NOMO-1 treated with dmso at 0.1 percent for 144 hours (cell line): ENCODE measurements around the gene ZC3H7B.
A peak's percentile ranks its signal among the peaks of the same experiment; 100 is the strongest.
"Not testable (repeated sequence)": the region's sequence is repeated elsewhere in the genome, so short reads cannot be mapped to it uniquely, and the experiment has no call there.

Experiments used
- DNase-seq: peaks from one replicate; lab custom pipeline; 2025; ENCODE audit not compliant: unreplicated experiment; lab: John Stamatoyannopoulos, UW

ZC3H7B gene

DNA sequence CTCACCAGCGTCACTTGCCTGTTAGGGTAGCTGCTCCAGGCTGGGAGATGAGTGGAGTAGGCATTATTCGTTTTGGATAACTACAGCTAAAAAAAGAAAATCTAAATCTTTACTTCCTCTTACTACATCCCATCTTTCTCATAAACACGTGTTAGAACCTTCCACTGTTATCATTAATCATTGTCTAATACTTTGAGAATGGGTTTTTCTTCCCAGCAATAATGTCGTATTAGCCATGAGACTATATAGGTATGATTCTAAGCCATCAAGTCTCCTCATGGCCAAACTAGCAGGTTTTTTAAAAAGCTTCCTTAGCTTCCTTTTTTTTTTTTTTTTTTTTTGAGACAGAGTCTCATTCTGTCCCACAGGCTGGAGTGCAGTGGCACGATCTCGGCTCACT, 76.5 kb downstream of the ZC3H7B start:
- DNase-seq, result no peak

GRCh38 chr22:41380993-41381328, 79.6 kb downstream of the ZC3H7B start:
- no peak for DNase-seq

GRCh38 chr22:41381329-41382097, 80.2 kb downstream of the ZC3H7B start, which contains the start of gene TEF:
TEF (plus strand) TSS chr22:41381942; CDS start chr22:41382045, 103 bp downstream.
- peak; percentile 97 for DNase-seq

GRCh38 chr22:41382098-41382578, 80.8 kb downstream of the ZC3H7B start:
- no peak for DNase-seq

- no peak for DNase-seq
Measured at GRCh38 chr22:41382610-41383009, 81.3 kb downstream of the ZC3H7B start.

DNA sequence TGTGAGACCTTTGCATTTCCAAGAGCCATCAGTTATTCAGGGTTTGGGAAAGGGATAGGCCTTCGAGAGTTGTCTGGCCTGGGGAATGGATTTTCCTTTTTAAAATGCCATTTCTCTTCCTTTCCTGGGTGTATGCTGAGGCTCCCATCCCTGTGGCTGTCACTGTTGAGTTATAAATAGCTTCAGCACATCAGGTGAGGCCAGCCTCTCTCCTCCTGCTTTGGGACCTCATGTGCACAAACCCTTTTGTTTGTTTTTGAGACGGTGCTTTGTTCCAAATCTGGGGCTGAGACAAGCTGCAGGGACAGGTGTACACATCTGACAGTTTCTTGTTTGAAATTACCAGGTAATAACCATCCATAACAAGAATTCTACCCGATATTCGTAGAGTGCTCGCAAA, 81.8 kb downstream of the ZC3H7B start:
- DNase-seq, result no peak

DNA sequence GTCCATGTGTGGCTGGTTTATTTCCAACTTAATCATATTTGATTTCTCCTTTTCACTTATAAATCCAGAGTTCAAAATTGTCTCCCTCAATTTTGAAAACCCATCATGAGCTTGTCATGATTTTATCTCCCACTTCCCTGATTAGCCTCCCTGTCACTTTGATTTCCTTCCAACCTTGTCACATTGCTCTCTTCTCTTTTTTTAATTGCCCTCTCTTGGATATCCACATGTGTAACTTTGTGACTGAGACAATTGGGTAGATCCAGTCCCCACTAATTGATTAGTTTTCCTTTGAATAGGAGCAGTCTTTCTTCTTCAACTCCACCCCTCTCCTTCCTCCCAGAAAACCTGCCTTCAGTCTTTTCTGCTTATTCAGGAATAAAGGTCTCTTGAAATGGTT, 82.8 kb downstream of the ZC3H7B start:
- no peak for DNase-seq

- no peak for DNase-seq
Measured at GRCh38 chr22:41387341-41387740, 86.0 kb downstream of the ZC3H7B start.

DNA sequence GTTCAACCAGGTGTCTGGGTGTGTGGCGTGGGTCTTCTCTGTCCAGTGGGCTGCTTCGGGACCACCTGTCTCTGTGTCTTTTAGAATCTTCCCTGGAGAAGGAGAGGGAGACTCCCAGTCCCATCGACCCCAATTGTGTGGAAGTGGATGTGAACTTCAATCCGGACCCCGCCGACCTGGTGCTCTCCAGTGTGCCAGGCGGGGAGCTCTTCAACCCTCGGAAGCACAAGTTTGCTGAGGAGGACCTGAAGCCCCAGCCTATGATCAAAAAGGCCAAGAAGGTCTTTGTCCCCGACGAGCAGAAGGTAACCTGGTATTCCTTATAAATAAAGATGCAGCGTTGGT, 92.7 kb downstream of the ZC3H7B start:
- DNase-seq, result no peak

DNA sequence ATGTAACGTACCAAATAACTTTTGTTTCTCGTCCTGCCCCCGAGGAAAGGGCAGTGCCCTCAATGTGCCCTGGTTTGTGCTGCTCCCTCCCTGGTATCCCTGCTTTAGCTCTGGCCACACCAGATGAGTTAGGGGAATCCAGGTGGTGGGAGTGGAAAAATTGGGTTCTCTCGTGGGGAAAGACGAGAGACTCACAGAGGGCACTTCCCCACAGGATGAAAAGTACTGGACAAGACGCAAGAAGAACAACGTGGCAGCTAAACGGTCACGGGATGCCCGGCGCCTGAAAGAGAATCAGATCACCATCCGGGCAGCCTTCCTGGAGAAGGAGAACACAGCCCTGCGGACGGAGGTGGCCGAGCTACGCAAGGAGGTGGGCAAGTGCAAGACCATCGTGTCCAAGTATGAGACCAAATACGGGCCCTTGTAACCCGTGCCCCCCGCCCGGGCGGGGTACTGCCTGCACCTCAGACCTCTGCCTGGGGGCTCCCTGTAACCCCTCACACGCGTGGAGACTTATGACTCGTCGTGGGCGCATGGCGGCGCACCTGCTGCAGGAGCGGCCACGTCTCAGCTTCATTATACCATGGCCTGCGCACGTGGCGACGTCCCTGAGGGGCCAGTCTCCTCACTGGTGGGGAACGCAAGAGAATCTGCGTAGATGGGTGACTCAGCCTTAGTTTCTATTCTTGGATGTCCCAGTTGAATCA, 94.4 kb downstream of the ZC3H7B start:
- DNase-seq, result no peak

DNA sequence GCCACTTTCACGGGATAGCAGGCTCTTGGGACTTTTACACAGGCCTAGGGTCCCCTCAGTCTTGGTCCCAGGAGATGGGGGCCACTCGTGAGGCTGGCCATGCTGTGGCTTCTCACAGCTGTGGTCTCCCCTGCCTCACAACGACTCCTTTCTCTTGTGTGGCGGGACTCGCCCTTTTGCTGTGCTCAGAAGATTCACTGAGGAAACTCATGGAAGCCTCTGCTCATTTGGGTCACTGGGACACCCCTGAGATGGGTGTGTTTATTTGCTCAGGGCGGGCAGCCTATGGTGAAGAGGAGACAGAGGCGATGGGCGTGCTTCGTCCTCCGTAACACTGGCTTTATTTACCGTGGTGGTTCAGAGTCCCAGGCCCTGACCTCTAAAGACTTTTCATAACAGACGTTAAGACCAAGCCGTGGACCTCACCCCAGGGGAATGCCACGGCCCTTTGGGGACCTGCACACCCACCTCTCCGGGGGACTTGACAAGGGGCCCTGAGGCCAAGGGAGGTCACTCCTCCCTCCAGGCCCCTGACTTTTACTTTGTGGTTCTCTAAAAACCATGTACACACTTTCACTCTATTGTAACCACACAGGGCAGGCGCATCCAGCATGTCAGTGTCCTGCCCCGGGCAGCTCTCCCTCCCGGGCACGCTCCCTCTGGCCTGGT, 96.0 kb downstream of the ZC3H7B start:
- no peak for DNase-seq

GRCh38 chr22:41398921-41399320, 97.6 kb downstream of the ZC3H7B start:
- no peak for DNase-seq

DNA sequence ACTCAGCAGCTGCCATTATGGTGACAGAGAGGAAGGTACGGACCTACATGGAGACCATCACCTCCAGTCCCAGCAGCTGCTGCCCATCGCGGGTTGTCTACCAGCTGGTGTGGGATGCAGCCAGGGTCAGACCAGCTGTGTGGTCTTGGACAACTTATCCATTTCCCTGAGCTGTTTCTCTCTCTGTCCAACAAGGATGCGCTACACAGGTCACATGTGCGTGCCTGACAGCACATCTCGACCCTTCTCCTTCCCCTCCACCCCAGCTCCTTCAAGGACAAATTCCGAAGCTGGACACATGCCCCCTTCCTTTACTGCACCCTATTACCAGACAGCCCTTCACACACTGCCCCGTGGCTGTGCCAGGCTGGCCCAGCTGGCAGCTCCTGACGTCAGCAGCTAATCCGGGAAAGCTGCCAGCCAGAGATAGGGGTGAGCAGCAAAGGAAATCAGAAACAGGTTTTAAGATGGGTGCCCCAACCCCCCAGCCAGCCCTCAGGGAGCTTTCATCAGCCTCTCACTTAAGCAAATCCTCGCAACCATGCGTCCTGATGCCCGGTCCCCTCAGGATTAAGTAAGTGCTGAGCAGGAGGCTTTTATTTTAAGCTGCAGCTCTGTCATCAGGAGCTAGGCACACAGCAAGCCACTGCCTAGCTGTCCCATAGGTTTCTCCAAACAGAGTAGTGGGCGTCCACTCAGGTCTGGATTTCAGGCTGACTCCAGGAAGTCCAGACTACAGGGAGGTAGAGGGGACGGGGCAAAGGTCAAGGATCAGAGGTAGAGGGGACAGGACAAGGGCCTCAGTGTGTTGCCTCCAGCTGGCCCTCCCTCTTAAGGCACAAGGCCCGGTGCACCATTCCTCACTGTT, 100.7 kb downstream of the ZC3H7B start:
- DNase-seq, result no peak

GRCh38 chr22:41402851-41403250, 101.5 kb downstream of the ZC3H7B start:
- not testable (repeated sequence) for DNase-seq

DNA sequence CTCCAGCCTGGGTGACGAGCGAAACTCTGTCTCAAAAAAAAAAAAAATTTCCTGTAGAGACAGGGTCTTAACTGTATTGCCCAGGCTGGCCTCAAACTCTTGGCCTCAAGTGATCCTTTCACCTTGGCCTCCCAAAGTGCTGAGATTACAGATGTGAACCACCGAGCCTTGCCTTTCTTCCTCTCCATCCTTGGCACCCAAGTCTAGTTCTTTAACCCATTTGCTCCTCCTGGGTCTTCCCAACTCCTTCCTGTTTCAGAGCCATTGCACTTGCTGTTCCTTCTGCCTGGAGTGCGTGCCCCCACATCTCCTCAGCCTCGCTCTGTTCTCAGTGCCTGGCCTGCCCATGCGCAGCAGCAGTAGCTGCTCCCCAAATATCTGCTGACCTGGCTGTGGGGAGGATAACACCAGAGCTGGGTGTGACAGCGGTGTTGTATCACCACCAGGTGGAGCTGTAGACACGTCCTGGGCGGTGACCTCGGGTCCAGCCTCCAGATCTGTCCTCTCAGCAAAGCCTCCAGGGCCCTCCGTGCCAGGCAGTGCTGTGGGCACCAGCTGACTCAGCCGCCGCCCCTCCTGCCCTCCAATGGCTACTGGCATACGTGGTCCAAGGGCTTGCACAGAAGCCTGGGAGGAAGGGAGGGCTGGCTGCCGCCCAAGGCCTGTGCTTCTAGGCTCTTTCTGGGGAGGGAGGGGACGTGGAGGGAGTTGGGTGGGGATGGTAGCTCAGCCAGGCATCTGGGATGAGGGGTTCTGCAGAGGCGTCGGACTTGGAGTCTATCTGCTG, 102.4 kb downstream of the ZC3H7B start:
- peak; percentile 77 for DNase-seq

DNA sequence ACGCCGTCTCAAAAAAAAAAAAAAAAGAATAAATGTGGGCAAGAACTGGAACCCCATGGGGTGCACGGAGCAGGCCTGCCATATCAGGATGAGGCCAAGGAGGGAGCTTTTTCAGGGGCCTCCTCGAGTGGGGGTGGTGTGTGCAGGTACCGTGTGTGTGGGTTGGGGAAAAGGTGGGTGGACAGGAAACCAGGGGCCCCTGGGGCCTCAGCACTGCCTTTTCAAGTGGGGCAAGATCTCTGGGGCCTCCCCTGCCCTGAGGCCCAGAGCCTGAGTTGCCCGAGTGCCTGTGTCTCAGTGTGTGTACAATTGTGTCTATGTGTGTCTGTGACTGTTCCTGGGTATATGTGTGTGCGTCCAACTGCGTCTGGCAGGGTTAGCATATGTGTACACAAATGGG, 104.3 kb downstream of the ZC3H7B start:
- DNase-seq, result no peak

DNA sequence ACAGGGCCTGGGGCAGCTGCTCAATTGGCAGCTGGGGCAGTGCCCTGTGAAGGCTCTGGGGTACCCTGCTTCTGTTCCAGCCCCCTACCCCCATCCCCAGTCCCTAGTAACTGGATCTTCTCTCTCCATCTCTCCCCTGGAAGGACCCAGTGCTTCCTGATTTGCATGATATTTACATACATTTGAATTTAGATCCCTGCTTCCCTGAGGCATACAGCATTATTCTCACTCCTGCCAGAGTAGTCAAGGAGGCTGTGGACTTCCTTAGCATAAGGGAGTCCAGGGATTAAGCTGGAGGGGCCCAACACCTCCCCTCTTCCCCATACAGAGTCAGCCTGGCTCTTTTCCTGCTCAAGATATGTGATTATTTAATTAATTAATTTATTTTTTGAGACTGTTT, 105.1 kb downstream of the ZC3H7B start:
- DNase-seq, result no peak

DNA sequence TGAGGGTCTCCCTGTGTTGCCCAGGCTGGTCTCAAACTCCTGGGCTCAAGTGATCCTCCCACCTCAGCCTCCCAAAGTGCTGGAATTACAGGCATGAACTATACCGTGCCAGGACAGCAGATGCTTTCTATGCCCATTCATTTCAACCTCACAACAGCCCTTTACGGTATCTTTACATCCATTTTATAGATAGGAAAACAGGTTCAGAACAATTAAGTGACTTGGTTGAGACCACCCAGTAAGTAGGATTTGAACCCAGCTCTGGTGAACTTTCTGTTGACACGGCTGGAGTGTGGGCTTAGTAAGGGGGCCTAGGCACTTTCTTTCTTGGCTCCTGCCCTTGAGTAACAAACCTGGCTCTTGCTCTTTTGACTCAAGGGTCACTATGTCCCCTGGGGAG, 106.1 kb downstream of the ZC3H7B start:
- DNase-seq, result no peak

DNA sequence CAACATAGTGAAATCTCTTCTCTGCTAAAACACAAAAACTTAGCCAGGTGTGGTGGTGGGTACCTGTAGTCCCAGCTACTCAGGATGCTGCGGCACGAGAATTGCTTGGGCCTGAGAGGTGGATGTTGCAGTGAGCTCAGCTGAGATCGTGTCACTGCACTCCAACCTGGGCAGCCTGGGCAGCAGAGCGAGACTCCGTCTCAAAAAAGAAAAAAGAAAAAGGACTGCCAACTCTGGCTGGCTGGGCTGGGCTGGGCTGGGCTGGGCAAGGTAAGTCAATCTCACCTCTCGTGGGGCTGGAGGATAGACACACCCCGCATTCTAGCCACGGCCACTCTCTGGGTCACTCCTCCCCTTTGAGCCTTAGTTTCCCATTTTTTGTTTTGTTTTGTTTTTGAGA, 107.3 kb downstream of the ZC3H7B start:
- DNase-seq, result no peak
